Measurements from ENCODE around the gene SCTR.

DNA sequence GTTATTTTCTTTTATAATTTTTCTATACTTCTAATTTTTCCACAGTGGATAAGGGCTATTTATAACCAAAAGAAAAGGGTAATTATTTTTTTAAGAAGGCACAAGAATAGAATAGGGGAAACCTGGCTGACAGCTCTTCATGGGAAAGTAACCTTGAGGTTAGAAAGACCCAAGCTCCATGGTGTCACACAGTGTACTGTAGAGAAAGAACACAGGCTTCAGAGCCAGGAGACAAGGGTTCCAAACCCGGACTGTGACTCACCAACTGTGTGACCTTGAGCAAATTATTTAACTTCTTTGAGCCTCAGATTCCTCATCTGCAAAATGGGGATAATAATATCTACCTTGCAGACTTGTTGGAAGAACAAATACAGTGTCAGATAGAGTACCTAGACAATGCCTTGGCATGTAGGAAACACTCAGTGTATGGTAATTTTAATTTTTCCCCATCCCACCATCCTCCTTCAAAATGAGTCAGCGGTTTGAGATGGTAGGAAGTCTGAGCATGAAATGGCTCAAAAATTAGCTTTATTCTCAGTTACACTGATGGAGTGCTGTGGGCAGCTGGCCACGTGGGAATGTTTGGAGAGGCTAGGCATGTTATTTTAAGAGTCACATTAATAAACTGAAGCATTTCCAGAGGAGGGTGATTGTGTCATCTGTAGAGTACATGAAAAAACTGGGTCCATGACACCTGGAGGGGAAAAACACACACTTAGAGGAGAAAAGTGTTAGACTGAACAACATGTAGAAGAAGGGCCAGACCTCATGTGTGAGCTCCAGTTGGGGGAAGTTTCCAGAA is 55.9 kb downstream of the SCTR start:
- TF ChIP-seq SP1 (IDR thresholded peaks at IDR 0.05) (no peak), SP1 (CRISPR knock-in tag; IDR thresholded peaks at IDR 0.05) (no peak), ARNTL (CRISPR knock-in tag; IDR thresholded peaks at IDR 0.05) (no peak), ZNF749 (CRISPR knock-in tag; IDR thresholded peaks at IDR 0.05; ENCODE audit: borderline replicate concordance) (no peak), TAF1 (CRISPR knock-in tag; IDR thresholded peaks at IDR 0.05) (no peak), MYC (CRISPR knock-in tag; IDR thresholded peaks at IDR 0.05; ENCODE audit: borderline replicate concordance) (no peak)
- TF ChIP-seq, protein P1, sequence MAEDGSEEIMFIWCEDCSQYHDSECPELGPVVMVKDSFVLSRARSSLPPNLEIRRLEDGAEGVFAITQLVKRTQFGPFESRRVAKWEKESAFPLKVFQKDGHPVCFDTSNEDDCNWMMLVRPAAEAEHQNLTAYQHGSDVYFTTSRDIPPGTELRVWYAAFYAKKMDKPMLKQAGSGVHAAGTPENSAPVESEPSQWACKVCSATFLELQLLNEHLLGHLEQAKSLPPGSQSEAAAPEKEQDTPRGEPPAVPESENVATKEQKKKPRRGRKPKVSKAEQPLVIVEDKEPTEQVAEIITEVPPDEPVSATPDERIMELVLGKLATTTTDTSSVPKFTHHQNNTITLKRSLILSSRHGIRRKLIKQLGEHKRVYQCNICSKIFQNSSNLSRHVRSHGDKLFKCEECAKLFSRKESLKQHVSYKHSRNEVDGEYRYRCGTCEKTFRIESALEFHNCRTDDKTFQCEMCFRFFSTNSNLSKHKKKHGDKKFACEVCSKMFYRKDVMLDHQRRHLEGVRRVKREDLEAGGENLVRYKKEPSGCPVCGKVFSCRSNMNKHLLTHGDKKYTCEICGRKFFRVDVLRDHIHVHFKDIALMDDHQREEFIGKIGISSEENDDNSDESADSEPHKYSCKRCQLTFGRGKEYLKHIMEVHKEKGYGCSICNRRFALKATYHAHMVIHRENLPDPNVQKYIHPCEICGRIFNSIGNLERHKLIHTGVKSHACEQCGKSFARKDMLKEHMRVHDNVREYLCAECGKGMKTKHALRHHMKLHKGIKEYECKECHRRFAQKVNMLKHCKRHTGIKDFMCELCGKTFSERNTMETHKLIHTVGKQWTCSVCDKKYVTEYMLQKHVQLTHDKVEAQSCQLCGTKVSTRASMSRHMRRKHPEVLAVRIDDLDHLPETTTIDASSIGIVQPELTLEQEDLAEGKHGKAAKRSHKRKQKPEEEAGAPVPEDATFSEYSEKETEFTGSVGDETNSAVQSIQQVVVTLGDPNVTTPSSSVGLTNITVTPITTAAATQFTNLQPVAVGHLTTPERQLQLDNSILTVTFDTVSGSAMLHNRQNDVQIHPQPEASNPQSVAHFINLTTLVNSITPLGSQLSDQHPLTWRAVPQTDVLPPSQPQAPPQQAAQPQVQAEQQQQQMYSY (CRISPR knock-in tag; IDR thresholded peaks at IDR 0.05): no peak
